ENCODE results near the gene MMP23B.

Gene MMP23B

GRCh38 chr1:1605034-1605591, 26.9 kb upstream of the MMP23B start:
- Histone ChIP-seq H3K9me3 (ENCODE audit: insufficient read depth, low read length) (no peaks in the 10 kb centered on the region), H3K27me3 (ENCODE audit: insufficient read depth, insufficient read length) (peaks cover 16% of the 10 kb centered on the region), H3K4me3 (ENCODE audit: insufficient read length, low read depth) (no peak overlapping the region), H3K9ac (ENCODE audit: insufficient read length, low read depth) (no peak overlapping the region), H3K36me3 (ENCODE audit: insufficient read depth, insufficient read length, low read length) (no peaks in the 10 kb centered on the region), H3K4me1 (ENCODE audit: insufficient read depth, insufficient read length) (peaks cover 8% of the 10 kb centered on the region)
- no peak for DNase-seq (ENCODE audit: low read depth, low spot score)
- no peak for TF ChIP-seq YY1 (IDR thresholded peaks at IDR 0.05; ENCODE audit: insufficient read depth, insufficient read length)
- TF ChIP-seq SUZ12 (IDR thresholded peaks at IDR 0.05; ENCODE audit: extremely low read depth, insufficient read depth, insufficient read length) = no peak
- no peak for TF ChIP-seq ZNF274 (IDR thresholded peaks at IDR 0.05; ENCODE audit: low read depth, low read length)

DNA sequence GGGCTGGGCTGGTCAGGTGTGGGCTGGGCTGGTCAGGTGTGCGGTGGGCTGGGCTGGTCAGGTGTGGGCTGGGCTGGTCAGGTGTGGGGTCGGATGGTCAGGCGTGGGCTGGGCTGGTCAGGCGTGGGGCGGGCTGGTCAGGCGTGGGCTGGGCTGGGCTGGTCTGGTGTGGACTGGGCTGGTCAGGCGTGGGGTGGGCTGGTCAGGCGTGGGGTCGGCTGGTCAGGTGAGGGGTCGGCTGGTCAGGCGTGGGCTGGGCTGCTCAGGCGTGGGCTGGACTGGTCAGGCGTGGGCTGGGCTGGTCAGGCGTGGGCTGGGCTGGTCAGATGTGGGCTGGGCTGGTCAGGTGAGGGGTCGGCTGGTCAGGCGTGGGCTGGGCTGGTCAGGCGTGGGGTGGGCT, 26.2 kb upstream of the MMP23B start:
- Histone ChIP-seq H3K9me3 (ENCODE audit: insufficient read depth, low read length) (no peaks in the 10 kb centered on the region), H3K9ac (ENCODE audit: insufficient read length, low read depth) (no peak overlapping the region), H3K27me3 (ENCODE audit: insufficient read depth, insufficient read length) (peaks cover 10% of the 10 kb centered on the region), H3K36me3 (ENCODE audit: insufficient read depth, insufficient read length, low read length) (no peaks in the 10 kb centered on the region), H3K4me3 (ENCODE audit: insufficient read length, low read depth) (no peak overlapping the region), H3K4me1 (ENCODE audit: insufficient read depth, insufficient read length) (peaks cover 8% of the 10 kb centered on the region)
- DNase-seq (ENCODE audit: low read depth, low spot score) = no peak
- no peak for TF ChIP-seq YY1 (IDR thresholded peaks at IDR 0.05; ENCODE audit: insufficient read depth, insufficient read length)
- TF ChIP-seq ZNF274 (IDR thresholded peaks at IDR 0.05; ENCODE audit: low read depth, low read length) = no peak
- TF ChIP-seq SUZ12 (IDR thresholded peaks at IDR 0.05; ENCODE audit: extremely low read depth, insufficient read depth, insufficient read length) = no peak

DNA sequence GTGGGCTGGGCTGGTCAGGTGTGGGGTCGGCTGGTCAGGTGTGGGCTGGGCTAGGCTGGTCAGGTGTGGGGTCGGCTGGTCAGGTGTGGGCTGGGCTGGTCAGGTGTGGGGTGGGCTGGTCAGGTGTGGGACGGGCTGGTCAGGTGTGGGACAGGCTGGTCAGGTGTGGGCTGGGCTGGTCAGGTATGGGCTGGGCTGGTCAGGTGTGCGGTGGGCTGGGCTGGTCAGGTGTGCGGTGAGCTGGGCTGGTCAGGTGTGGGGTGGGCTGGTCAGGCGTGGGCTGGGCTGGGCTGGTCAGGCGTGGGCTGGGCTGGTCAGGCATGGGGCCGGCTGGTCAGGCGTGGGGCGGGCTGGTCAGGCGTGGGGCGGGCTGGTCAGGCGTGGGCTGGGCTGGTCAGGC, 25.7 kb upstream of the MMP23B start:
- H3K4me3 ChIP-seq (ENCODE audit: insufficient read length, low read depth) = no peak overlapping the region
- peaks cover 4% of the 10 kb centered on the region for H3K4me1 ChIP-seq (ENCODE audit: insufficient read depth, insufficient read length)
- no peak for DNase-seq (ENCODE audit: low read depth, low spot score)
- H3K27me3 ChIP-seq (ENCODE audit: insufficient read depth, insufficient read length) = peaks cover 5% of the 10 kb centered on the region
- TF ChIP-seq YY1 (IDR thresholded peaks at IDR 0.05; ENCODE audit: insufficient read depth, insufficient read length) = no peak
- TF ChIP-seq ZNF274 (IDR thresholded peaks at IDR 0.05; ENCODE audit: low read depth, low read length) = no peak
- TF ChIP-seq SUZ12 (IDR thresholded peaks at IDR 0.05; ENCODE audit: extremely low read depth, insufficient read depth, insufficient read length) = no peak
- H3K9ac ChIP-seq (ENCODE audit: insufficient read length, low read depth) = no peak overlapping the region
- H3K36me3 ChIP-seq (ENCODE audit: insufficient read depth, insufficient read length, low read length) = no peaks in the 10 kb centered on the region
- H3K9me3 ChIP-seq (ENCODE audit: insufficient read depth, low read length) = no peaks in the 10 kb centered on the region

DNA sequence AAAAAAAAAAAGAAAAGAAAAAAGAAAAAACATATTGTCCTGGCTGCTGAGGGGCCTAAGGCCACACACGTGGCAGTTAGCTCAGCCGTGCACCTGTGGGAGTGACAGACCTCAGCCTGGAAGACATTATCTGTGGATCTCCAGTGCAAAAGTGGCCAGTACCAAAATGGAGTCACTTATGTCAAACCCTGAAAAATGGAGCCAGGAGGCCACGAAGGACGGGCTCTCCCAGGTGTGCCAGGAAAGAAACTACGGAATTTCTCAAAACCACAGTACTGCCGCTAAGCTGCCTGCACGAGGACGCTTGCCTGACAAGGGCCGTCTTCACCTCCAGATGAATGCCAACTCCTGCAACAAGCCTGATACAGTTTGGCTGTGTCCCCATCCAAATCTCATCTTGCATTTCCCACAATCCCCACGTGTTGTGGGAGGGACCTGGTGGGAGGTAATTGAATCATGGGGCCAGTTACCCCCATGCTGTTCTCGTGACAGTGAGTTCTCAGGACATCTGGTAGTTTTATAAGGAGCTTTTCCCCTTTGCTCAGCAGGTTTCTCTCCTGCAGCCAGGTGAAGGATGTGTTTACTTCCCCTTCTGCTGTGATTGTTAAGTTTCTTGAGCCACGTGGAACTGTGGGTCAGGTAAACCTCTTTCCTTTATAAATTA, 22.0 kb upstream of the MMP23B start:
- Histone ChIP-seq H3K27me3 (ENCODE audit: insufficient read depth, insufficient read length) (no peaks in the 10 kb centered on the region), H3K4me3 (ENCODE audit: insufficient read length, low read depth) (no peak overlapping the region), H3K9me3 (ENCODE audit: insufficient read depth, low read length) (no peaks in the 10 kb centered on the region), H3K9ac (ENCODE audit: insufficient read length, low read depth) (no peak overlapping the region), H3K36me3 (ENCODE audit: insufficient read depth, insufficient read length, low read length) (peaks cover 7% of the 10 kb centered on the region), H3K4me1 (ENCODE audit: insufficient read depth, insufficient read length) (peaks cover 4% of the 10 kb centered on the region)
- TF ChIP-seq YY1 (IDR thresholded peaks at IDR 0.05; ENCODE audit: insufficient read depth, insufficient read length) = no peak
- TF ChIP-seq SUZ12 (IDR thresholded peaks at IDR 0.05; ENCODE audit: extremely low read depth, insufficient read depth, insufficient read length) = no peak
- TF ChIP-seq ZNF274 (IDR thresholded peaks at IDR 0.05; ENCODE audit: low read depth, low read length) = no peak
- DNase-seq (ENCODE audit: low read depth, low spot score) = no peak

DNA sequence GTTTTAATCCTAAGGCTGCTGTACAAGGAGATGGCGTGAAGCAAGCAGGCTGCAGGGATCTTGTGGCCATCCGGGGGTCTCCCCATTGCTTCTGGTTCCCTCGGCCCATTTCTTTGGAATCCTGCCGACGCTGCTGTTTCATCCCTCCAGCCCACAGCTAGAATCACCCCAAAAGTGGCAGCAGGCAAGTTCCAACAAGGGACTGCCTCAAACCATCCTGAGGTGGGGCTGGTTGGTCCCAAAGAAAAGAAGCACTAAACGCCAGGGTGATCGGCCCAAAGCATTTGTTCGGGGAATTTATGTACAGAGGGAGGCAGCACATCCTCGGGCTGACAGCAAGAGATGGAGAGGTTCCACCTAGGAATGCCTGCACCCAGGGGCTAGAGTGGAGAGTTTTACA, 21.2 kb upstream of the MMP23B start:
- H3K4me1 ChIP-seq (ENCODE audit: insufficient read depth, insufficient read length) = peaks cover 4% of the 10 kb centered on the region
- H3K36me3 ChIP-seq (ENCODE audit: insufficient read depth, insufficient read length, low read length) = peaks cover 7% of the 10 kb centered on the region
- no peak for TF ChIP-seq SUZ12 (IDR thresholded peaks at IDR 0.05; ENCODE audit: extremely low read depth, insufficient read depth, insufficient read length)
- H3K9ac ChIP-seq (ENCODE audit: insufficient read length, low read depth) = no peak overlapping the region
- no peaks in the 10 kb centered on the region for H3K9me3 ChIP-seq (ENCODE audit: insufficient read depth, low read length)
- H3K4me3 ChIP-seq (ENCODE audit: insufficient read length, low read depth) = no peak overlapping the region
- no peaks in the 10 kb centered on the region for H3K27me3 ChIP-seq (ENCODE audit: insufficient read depth, insufficient read length)
- no peak for DNase-seq (ENCODE audit: low read depth, low spot score)

DNA sequence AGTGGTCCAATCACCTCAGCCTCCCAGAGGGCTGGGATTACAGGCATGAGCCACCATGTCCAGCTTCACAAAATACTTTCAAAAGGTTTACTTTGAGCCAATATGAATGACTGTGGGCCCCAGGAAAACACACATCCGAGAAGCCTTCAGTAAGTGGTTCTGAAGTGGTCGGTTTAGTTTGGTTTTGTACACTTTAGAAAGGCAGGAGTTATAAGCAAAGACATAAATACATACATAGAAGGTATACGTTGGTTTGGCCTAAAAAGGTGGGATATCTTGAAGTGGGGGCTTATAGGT, 19.9 kb upstream of the MMP23B start:
- DNase-seq (ENCODE audit: low read depth, low spot score) = no peak
- no peaks in the 10 kb centered on the region for H3K9me3 ChIP-seq (ENCODE audit: insufficient read depth, low read length)
- TF ChIP-seq SUZ12 (IDR thresholded peaks at IDR 0.05; ENCODE audit: extremely low read depth, insufficient read depth, insufficient read length) (no peak), ZNF274 (IDR thresholded peaks at IDR 0.05; ENCODE audit: low read depth, low read length) (no peak), YY1 (IDR thresholded peaks at IDR 0.05; ENCODE audit: insufficient read depth, insufficient read length) (no peak)
- H3K36me3 ChIP-seq (ENCODE audit: insufficient read depth, insufficient read length, low read length) = peaks cover 7% of the 10 kb centered on the region
- H3K27me3 ChIP-seq (ENCODE audit: insufficient read depth, insufficient read length) = peaks cover 7% of the 10 kb centered on the region
- H3K9ac ChIP-seq (ENCODE audit: insufficient read length, low read depth) = no peak overlapping the region
- peaks cover 9% of the 10 kb centered on the region for H3K4me1 ChIP-seq (ENCODE audit: insufficient read depth, insufficient read length)
- H3K4me3 ChIP-seq (ENCODE audit: insufficient read length, low read depth) = no peak overlapping the region

DNA sequence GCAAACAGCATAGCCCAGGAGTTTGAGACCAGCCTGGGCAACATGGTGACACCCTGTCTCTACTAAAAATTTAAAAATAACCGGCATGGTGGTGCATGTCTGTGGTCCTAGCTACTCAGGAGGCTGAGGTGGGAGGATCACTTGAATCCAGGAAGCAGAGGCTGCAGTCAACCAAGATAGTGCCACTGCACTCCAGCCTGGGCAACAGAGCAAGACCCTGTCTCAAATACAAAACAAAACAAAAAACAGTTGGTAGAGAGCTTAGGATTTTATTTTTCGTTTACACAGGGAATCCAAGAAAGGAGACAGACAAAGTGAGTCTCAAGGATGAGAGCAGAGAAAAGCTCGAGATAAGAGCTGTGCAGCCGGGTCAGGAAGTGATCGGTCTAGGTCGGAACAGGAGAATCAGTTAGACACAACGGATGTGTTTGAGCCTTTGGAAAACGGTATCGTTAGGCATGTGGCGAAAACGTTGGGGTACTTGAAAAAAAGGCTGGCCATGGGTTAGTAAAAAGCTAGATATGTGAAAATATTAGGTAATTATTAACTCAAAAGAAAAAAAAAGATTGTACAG, 18.4 kb upstream of the MMP23B start:
- Histone ChIP-seq H3K4me1 (ENCODE audit: insufficient read depth, insufficient read length) (peaks cover 9% of the 10 kb centered on the region), H3K9ac (ENCODE audit: insufficient read length, low read depth) (no peak overlapping the region), H3K27me3 (ENCODE audit: insufficient read depth, insufficient read length) (peaks cover 7% of the 10 kb centered on the region), H3K36me3 (ENCODE audit: insufficient read depth, insufficient read length, low read length) (peaks cover 21% of the 10 kb centered on the region), H3K9me3 (ENCODE audit: insufficient read depth, low read length) (no peaks in the 10 kb centered on the region), H3K4me3 (ENCODE audit: insufficient read length, low read depth) (no peak overlapping the region)
- DNase-seq (ENCODE audit: low read depth, low spot score) = no peak
- TF ChIP-seq ZNF274 (IDR thresholded peaks at IDR 0.05; ENCODE audit: low read depth, low read length) (no peak), YY1 (IDR thresholded peaks at IDR 0.05; ENCODE audit: insufficient read depth, insufficient read length) (no peak)
